OCI-LY3 (cell line): Measurements from ENCODE around the gene ANP32B.

ENCODE experiments used
- H2AFZ ChIP-seq: fragments of 200-600, 300-600 bp; shearing (Covaris generic); 2 replicates; pipeline ENCODE4 v1.6.0; 2014; ENCODE audit warnings: antibody characterized with exemption, low read depth, low read length
- H3K27ac ChIP-seq: fragments of 200-600, 300-600 bp; sonication (generic); 2 replicates; pipeline ENCODE4 v1.5.1; 2014; ENCODE audit warnings: mild to moderate bottlenecking, low read length, moderate library complexity, mixed read lengths
- H3K27me3 ChIP-seq: fragments of 200-600, 300-600 bp; sonication (generic); 2 replicates; pipeline ENCODE4 v1.6.1; 2014; ENCODE audit warnings: low read depth, low read length, mixed read lengths
- H3K36me3 ChIP-seq: fragments of 200-600, 300-600 bp; sonication (generic); replicated peaks from 2 replicates; pipeline ENCODE3; 2014; ENCODE audit warnings: low read depth, low read length, mixed read lengths
- H3K4me1 ChIP-seq: fragments of 300-600, 200-600 bp; sonication (generic); 2 replicates; pipeline ENCODE4 v1.6.1; 2014; ENCODE audit warnings: low read length, mixed read lengths
- H3K4me2 ChIP-seq: fragments of 200-600, 300-600 bp; sonication (generic); 2 replicates; pipeline ENCODE4 v1.6.1; 2014; ENCODE audit warnings: low read length, mixed read lengths
- H3K4me3 ChIP-seq: fragments of 300-600, 200-600 bp; sonication (generic); 2 replicates; pipeline ENCODE4 v1.5.1; 2014; ENCODE audit warnings: antibody characterized with exemption, mild to moderate bottlenecking, low read length, moderate library complexity
- H3K79me2 ChIP-seq: fragments of 300-600, 200-600 bp; shearing (Covaris generic); 2 replicates; pipeline ENCODE4 v1.6.1; 2014; ENCODE audit warnings: mild to moderate bottlenecking, low read length, mixed read lengths
- H3K9ac ChIP-seq: fragments of 300-600, 200-600 bp; shearing (Covaris generic); 2 replicates; pipeline ENCODE4 v1.6.0; 2014; ENCODE audit warnings: mild to moderate bottlenecking, low read length, moderate library complexity
- H3K9me3 ChIP-seq: fragments of 200-600, 300-600 bp; shearing (Covaris generic); 2 replicates; pipeline ENCODE4 v1.6.1; 2014; ENCODE audit warnings: low read length, mixed read lengths; ENCODE audit not compliant: insufficient read depth
- H4K20me1 ChIP-seq: fragments of 200-600, 300-600 bp; sonication (generic); 2 replicates; pipeline ENCODE4 v1.6.1; 2016; ENCODE audit warnings: low read length, mixed read lengths; ENCODE audit not compliant: insufficient read depth
- CTCF ChIP-seq: fragments of 200-600, 300-600 bp; sonication (generic); IDR thresholded peaks from 2 replicates; pipeline ENCODE4 v1.5.1; 2014; ENCODE audit warnings: antibody characterized with exemption, low read length, low read depth
- EZH2phosphoT487 ChIP-seq: fragments of 200-600 bp; shearing (Covaris generic); IDR thresholded peaks from 2 replicates; pipeline ENCODE4 v1.6.1; 2018; ENCODE audit warnings: antibody characterized with exemption, mixed run types, low read depth

The ANP32B gene

GRCh38 chr9:97938081-97938644 is 45.0 kb upstream of the ANP32B start, which contains the start of gene HEMGN:
Gene HEMGN, minus strand, starts transcription at chr9:97938172. Its CDS starts 36 bp downstream, at chr9:97938136.
- TF ChIP-seq EZH2phosphoT487 (no peak), CTCF (no peak)
- no peak within 1 kb of the TSS for H3K4me3 ChIP-seq
- H3K27ac ChIP-seq, result no peak within 1 kb of the TSS
- H3K9ac ChIP-seq, result no peak within 1 kb of the TSS
- peaks cover 40% of the 10 kb centered on the region for H3K27me3 ChIP-seq
- H3K36me3 ChIP-seq, result no peaks in the 10 kb centered on the region
- no peak within 1 kb of the TSS for H2AFZ ChIP-seq
- no peaks in the 10 kb centered on the region for H3K4me1 ChIP-seq
- no peaks in the 10 kb centered on the region for H4K20me1 ChIP-seq
- H3K4me2 ChIP-seq, result no peak within 1 kb of the TSS
- no peaks in the 10 kb centered on the region for H3K9me3 ChIP-seq
- no peaks in the 10 kb centered on the region for H3K79me2 ChIP-seq

GRCh38 chr9:97940233-97940632 is 42.9 kb upstream of the ANP32B start:
- peaks cover 47% of the 10 kb centered on the region for H3K27me3 ChIP-seq

GRCh38 chr9:97940741-97941140 is 42.4 kb upstream of the ANP32B start:
- TF ChIP-seq EZH2phosphoT487 (no peak), CTCF (no peak)
- H3K4me1 ChIP-seq, result no peaks in the 10 kb centered on the region
- H3K4me2 ChIP-seq, result no peak overlapping the region
- no peaks in the 10 kb centered on the region for H3K79me2 ChIP-seq
- no peak overlapping the region for H3K9ac ChIP-seq
- H3K9me3 ChIP-seq, result no peaks in the 10 kb centered on the region
- no peak overlapping the region for H3K27ac ChIP-seq
- H4K20me1 ChIP-seq, result no peaks in the 10 kb centered on the region
- H3K27me3 ChIP-seq, result peaks cover 43% of the 10 kb centered on the region
- H3K36me3 ChIP-seq, result no peaks in the 10 kb centered on the region
- H3K4me3 ChIP-seq, result no peak overlapping the region
- H2AFZ ChIP-seq, result no peak overlapping the region

More at GRCh38 chr9:97940233-97940632, 42.9 kb upstream of the ANP32B start:
- no peak overlapping the region for H3K4me3 ChIP-seq
- TF ChIP-seq CTCF (no peak), EZH2phosphoT487 (no peak)
- H3K27ac ChIP-seq, result no peak overlapping the region
- H3K4me1 ChIP-seq, result no peaks in the 10 kb centered on the region
- no peak overlapping the region for H3K4me2 ChIP-seq
- H3K36me3 ChIP-seq, result no peaks in the 10 kb centered on the region
- no peaks in the 10 kb centered on the region for H4K20me1 ChIP-seq
- H3K9me3 ChIP-seq, result no peaks in the 10 kb centered on the region
- no peak overlapping the region for H2AFZ ChIP-seq
- no peak overlapping the region for H3K9ac ChIP-seq
- H3K79me2 ChIP-seq, result no peaks in the 10 kb centered on the region

- no peaks in the 10 kb centered on the region for H3K79me2 ChIP-seq
- no peaks in the 10 kb centered on the region for H3K4me1 ChIP-seq
- TF ChIP-seq CTCF (no peak), EZH2phosphoT487 (no peak)
Measured at GRCh38 chr9:97941323-97941722, 41.8 kb upstream of the ANP32B start.

More at GRCh38 chr9:97941323-97941722, 41.8 kb upstream of the ANP32B start:
- Histone ChIP-seq H3K27ac (no peak overlapping the region), H3K4me3 (no peak overlapping the region), H2AFZ (no peak overlapping the region), H3K9me3 (no peaks in the 10 kb centered on the region), H4K20me1 (no peaks in the 10 kb centered on the region), H3K4me2 (no peak overlapping the region), H3K36me3 (no peaks in the 10 kb centered on the region), H3K27me3 (peaks cover 37% of the 10 kb centered on the region), H3K9ac (no peak overlapping the region)
